Measurements from ENCODE around the gene BAD. TPM values are rescaled to one million over a fixed set of nuclear protein-coding genes. Genes with fewer than 3 reads are reported as not detected.
A peak's percentile ranks its signal among the peaks of the same experiment; 100 is the strongest.

Gene BAD
- total and polyA plus RNA-seq, 10 of the 15 experiments (the other 5 are each of a cell fraction or from before 2014, with no cell fraction given) = 1.5 to 67.2 (median 39.6) TPM

DNA sequence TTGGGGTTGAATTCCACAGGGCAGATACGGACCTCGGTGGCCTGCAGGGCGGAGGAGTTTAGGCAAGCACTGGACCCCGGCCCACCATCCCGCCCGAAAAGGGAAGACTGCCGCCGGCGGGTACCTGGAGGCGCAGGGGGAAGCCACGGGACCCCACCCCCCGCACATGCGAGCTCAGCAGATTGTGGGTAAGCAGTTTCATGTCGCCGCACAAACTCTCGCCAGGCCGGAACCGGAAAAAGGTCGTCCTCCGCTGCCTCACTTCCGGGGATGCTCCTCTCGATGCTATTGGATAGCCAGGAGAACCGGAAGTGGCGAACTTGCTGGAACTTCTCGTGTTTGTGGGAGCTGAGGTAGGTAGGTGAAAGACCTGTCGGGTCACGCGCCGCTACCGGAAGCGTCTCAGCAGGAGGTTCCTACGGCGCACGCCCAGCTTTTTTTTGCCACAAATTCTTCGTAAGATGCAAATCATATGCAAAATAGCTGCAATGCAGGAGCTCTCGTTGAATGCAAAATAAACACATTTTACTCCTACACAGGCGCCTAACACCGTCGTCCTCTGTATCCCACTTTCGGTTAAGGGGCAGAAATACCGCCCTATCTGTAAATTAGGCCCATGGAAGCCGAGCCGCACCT, 33.0 kb upstream of the BAD start, which contains the start of gene TRMT112 (continued):
- TF ChIP-seq CHD2 (IDR thresholded peaks at IDR 0.05; ENCODE audit: borderline replicate concordance, low read depth, low read length) (peak; percentile 77; the same call in 1 of the 2 replicates), HDAC2 (IDR thresholded peaks at IDR 0.05) (no peak), CREM (IDR thresholded peaks at IDR 0.05; ENCODE audit: low read depth) (peak; percentile 88), GABPA (IDR thresholded peaks at IDR 0.05; ENCODE audit: low read depth) (peak; percentile 98), GATAD2B (conservative IDR thresholded peaks at IDR 0.05; ENCODE audit: low read depth) (peak; percentile 13; the same call in 1 of the 2 replicates), JUND (IDR thresholded peaks at IDR 0.05; ENCODE audit: low read depth, low read length) (no peak), KDM1A (IDR thresholded peaks at IDR 0.05; ENCODE audit: borderline replicate concordance) (no peak), FOS (IDR thresholded peaks at IDR 0.05; ENCODE audit: borderline replicate concordance, extremely low read depth, insufficient read length) (no peak), ETV6 (conservative IDR thresholded peaks at IDR 0.05 in 1 of 2, IDR thresholded peaks at IDR 0.05 in 1 of 2; ENCODE audit: borderline replicate concordance in 1 of 2, low read depth in 1 of 2) (peak in 1 of 2 experiments; percentile 59; a peak in 2 of 4 replicates), IKZF1 (conservative IDR thresholded peaks at IDR 0.05) (no peak; the same call in 1 of the 2 replicates), MEF2B (IDR thresholded peaks at IDR 0.05; ENCODE audit: partially characterized antibody, poor library complexity, severe bottlenecking) (no peak), FOXM1 (IDR thresholded peaks at IDR 0.05; ENCODE audit: low read depth, low read length) (peak; percentile 40; the same call in 1 of the 2 replicates), ZNF592 (IDR thresholded peaks at IDR 0.05) (0 out of 2 replicates have a peak, but pooled peaks have one; percentile 67), RFX5 (IDR thresholded peaks at IDR 0.05; ENCODE audit: low read depth, low read length) (no peak), TCF7 (IDR thresholded peaks at IDR 0.05; ENCODE audit: borderline replicate concordance) (no peak), BMI1 (IDR thresholded peaks at IDR 0.05; ENCODE audit: borderline replicate concordance) (no peak), STAT3 (IDR thresholded peaks at IDR 0.05; ENCODE audit: low read depth, low read length) (no peak), KAT2A (conservative IDR thresholded peaks at IDR 0.05; ENCODE audit: control insufficient read depth, low read depth, low read length) (no peak), CREB1 (IDR thresholded peaks at IDR 0.05; ENCODE audit: low read depth) (peak; percentile 94), POLR2A (IDR thresholded peaks at IDR 0.05; ENCODE audit: low read depth, low read length) (peak; percentile 93), KLF5 (IDR thresholded peaks at IDR 0.05; ENCODE audit: partially characterized antibody) (no peak), NFIC (IDR thresholded peaks at IDR 0.05; ENCODE audit: low read depth, low read length) (peak; percentile 64; the same call in 1 of the 2 replicates)
- TF ChIP-seq, protein P1, sequence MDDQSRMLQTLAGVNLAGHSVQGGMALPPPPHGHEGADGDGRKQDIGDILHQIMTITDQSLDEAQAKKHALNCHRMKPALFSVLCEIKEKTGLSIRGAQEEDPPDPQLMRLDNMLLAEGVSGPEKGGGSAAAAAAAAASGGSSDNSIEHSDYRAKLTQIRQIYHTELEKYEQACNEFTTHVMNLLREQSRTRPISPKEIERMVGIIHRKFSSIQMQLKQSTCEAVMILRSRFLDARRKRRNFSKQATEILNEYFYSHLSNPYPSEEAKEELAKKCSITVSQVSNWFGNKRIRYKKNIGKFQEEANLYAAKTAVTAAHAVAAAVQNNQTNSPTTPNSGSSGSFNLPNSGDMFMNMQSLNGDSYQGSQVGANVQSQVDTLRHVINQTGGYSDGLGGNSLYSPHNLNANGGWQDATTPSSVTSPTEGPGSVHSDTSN (IDR thresholded peaks at IDR 0.05; ENCODE audit: insufficient replicate concordance, low read depth, low read length) = no peak
- TF ChIP-seq, protein P2, sequence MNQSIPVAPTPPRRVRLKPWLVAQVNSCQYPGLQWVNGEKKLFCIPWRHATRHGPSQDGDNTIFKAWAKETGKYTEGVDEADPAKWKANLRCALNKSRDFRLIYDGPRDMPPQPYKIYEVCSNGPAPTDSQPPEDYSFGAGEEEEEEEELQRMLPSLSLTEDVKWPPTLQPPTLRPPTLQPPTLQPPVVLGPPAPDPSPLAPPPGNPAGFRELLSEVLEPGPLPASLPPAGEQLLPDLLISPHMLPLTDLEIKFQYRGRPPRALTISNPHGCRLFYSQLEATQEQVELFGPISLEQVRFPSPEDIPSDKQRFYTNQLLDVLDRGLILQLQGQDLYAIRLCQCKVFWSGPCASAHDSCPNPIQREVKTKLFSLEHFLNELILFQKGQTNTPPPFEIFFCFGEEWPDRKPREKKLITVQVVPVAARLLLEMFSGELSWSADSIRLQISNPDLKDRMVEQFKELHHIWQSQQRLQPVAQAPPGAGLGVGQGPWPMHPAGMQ (IDR thresholded peaks at IDR 0.05; ENCODE audit: borderline replicate concordance) = no peak
